ENCODE data around the gene RBM39.

Gene RBM39

DNA sequence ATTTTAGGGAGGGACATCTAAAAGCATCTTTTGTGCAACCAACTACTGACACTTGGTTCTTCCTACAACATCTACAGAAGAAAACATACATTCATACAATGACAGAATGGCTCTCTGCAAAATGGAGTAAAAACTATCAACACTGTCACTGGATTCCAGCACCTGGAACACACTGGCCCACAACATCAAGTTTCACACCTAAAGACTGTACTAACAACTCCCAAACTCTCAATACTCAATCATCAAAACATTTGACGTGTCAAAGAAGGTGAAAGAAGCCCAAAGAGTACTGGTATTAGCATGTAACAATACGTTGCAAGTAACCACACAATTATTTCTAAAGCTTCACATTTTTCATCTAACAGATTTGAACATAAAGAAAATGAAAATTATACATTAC lies 79.5 kb downstream of the RBM39 start:
- Histone ChIP-seq H2BK5ac (ENCODE audit: low read depth, low read length, poor library complexity, severe bottlenecking) (no peak overlapping the region), H2BK15ac (ENCODE audit: low read depth, poor library complexity, severe bottlenecking) (no peak overlapping the region), H4K91ac (ENCODE audit: low read length) (no peak overlapping the region), H3K27ac (ENCODE audit: low read length, poor library complexity, severe bottlenecking) (no peak overlapping the region), H3K18ac (ENCODE audit: low read depth in 1 of 2, low read length in 2 of 2) (no peak overlapping the region), H3K9me3 (ENCODE audit: control insufficient read depth, low read length) (no peaks in the 10 kb centered on the region), H3K23ac (ENCODE audit: low read length in 2 of 2) (no peak overlapping the region), H2AK5ac (ENCODE audit: low read length, severe bottlenecking) (no peak overlapping the region), H3K36me3 (ENCODE audit: control insufficient read depth in 1 of 2, insufficient read depth in 2 of 2, low read depth in 1 of 2, low read length in 2 of 2) (peaks cover 0 to 4% of the 10 kb centered on the region in 2 experiments), H3K79me1 (replicated peaks; ENCODE audit: low read length, poor library complexity, severe bottlenecking) (no peaks in the 10 kb centered on the region), H3K14ac (ENCODE audit: low read length in 2 of 2) (no peak overlapping the region), H2AFZ (ENCODE audit: low read depth, low read length) (no peak overlapping the region), H3K9ac (ENCODE audit: low read length) (peak overlapping the region; percentile 98), H3K4me3 (ENCODE audit: insufficient read depth in 1 of 2, low read depth in 1 of 2, low read length in 2 of 2) (peak overlapping the region in 1 of 2 experiments; percentile 95), H2BK12ac (ENCODE audit: low read length in 2 of 2) (no peak overlapping the region), H2BK120ac (ENCODE audit: low read depth, low read length) (no peak overlapping the region), H3K4me2 (ENCODE audit: low read length, poor library complexity, severe bottlenecking) (peak overlapping the region; percentile 48), H3K27me3 (ENCODE audit: control insufficient read depth in 1 of 2, insufficient read depth in 1 of 2, low read length in 2 of 2) (no peaks in the 10 kb centered on the region), H3K4me1 (ENCODE audit: control insufficient read depth, insufficient read depth, low read depth, low read length) (peaks cover 5% of the 10 kb centered on the region), H4K8ac (ENCODE audit: low read length) (no peak overlapping the region), H3K4ac (ENCODE audit: low read depth in 1 of 2, low read length in 2 of 2) (no peak overlapping the region)
- DNase-seq = no peak
- WGBS = 11% methylated on average over 2 of the region's 2 CpGs

DNA sequence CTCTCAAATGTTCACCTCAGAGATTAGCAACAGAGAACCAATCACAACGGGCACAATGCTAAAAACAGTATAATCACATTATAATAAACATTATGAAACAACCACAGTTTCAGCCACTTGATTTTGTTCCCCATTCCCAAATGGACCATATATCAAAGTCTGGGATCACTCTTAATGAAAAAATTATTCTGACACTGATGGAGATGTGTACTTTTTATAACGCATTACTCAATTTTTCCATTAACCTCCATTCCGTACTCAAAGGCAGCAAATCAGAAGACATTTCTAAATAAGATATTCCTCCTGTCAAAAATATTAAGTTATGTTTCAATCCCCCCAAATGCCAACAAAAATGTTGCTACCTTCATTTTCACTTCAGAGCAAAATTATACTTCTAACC lies 80.2 kb downstream of the RBM39 start:
- no peak overlapping the region for H2AK5ac ChIP-seq (ENCODE audit: low read length, severe bottlenecking)
- no peaks in the 10 kb centered on the region for H3K79me1 ChIP-seq (replicated peaks; ENCODE audit: low read length, poor library complexity, severe bottlenecking)
- H3K4me3 ChIP-seq (ENCODE audit: insufficient read depth in 1 of 2, low read depth in 1 of 2, low read length in 2 of 2) = peak overlapping the region in 1 of 2 experiments; percentile 95
- no peaks in the 10 kb centered on the region for H3K9me3 ChIP-seq (ENCODE audit: control insufficient read depth, low read length)
- no peak overlapping the region for H2BK120ac ChIP-seq (ENCODE audit: low read depth, low read length)
- no peak overlapping the region for H2BK12ac ChIP-seq (ENCODE audit: low read length in 2 of 2)
- H3K23ac ChIP-seq (ENCODE audit: low read length in 2 of 2) = no peak overlapping the region
- no peak overlapping the region for H2AFZ ChIP-seq (ENCODE audit: low read depth, low read length)
- no peaks in the 10 kb centered on the region for H3K27me3 ChIP-seq (ENCODE audit: control insufficient read depth in 1 of 2, insufficient read depth in 1 of 2, low read length in 2 of 2)
- H3K14ac ChIP-seq (ENCODE audit: low read length in 2 of 2) = no peak overlapping the region
- 74% methylated on average over 3 of the region's 3 CpGs for WGBS
- no peak overlapping the region for H2BK5ac ChIP-seq (ENCODE audit: low read depth, low read length, poor library complexity, severe bottlenecking)
- H3K36me3 ChIP-seq (ENCODE audit: control insufficient read depth in 1 of 2, insufficient read depth in 2 of 2, low read depth in 1 of 2, low read length in 2 of 2) = peaks cover 0 to 4% of the 10 kb centered on the region in 2 experiments
- H3K9ac ChIP-seq (ENCODE audit: low read length) = peak overlapping the region; percentile 98
- DNase-seq = no peak
- H4K8ac ChIP-seq (ENCODE audit: low read length) = no peak overlapping the region
- no peak overlapping the region for H3K27ac ChIP-seq (ENCODE audit: low read length, poor library complexity, severe bottlenecking)
- H3K4me1 ChIP-seq (ENCODE audit: control insufficient read depth, insufficient read depth, low read depth, low read length) = peaks cover 5% of the 10 kb centered on the region
- H4K91ac ChIP-seq (ENCODE audit: low read length) = no peak overlapping the region
- no peak overlapping the region for H3K4me2 ChIP-seq (ENCODE audit: low read length, poor library complexity, severe bottlenecking)
- H2BK15ac ChIP-seq (ENCODE audit: low read depth, poor library complexity, severe bottlenecking) = no peak overlapping the region
- no peak overlapping the region for H3K18ac ChIP-seq (ENCODE audit: low read depth in 1 of 2, low read length in 2 of 2)
- H3K4ac ChIP-seq (ENCODE audit: low read depth in 1 of 2, low read length in 2 of 2) = no peak overlapping the region

DNA sequence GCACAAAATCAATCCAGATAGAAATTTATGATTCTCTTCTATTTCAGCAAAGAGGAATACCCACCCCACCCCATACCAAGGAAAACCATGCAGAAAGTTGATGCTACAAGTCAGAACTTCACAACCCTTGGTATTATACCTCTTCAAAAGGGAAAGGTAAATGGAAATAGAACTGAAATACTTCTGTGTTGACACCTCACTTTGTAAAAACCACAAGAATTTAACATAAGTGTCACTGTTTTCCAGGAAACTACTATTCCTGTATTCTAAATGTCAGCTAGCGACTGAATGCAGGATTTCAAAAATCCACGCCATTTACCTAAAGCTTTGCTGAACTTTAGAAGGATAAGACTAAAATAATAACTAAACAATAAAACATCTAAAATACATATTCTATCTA lies 81.0 kb downstream of the RBM39 start:
- H2AK5ac ChIP-seq (ENCODE audit: low read length, severe bottlenecking) = no peak overlapping the region
- DNase-seq = no peak
- no peak overlapping the region for H2BK5ac ChIP-seq (ENCODE audit: low read depth, low read length, poor library complexity, severe bottlenecking)
- H3K4ac ChIP-seq (ENCODE audit: low read depth in 1 of 2, low read length in 2 of 2) = no peak overlapping the region
- peaks cover 0 to 4% of the 10 kb centered on the region in 2 experiments for H3K36me3 ChIP-seq (ENCODE audit: control insufficient read depth in 1 of 2, insufficient read depth in 2 of 2, low read depth in 1 of 2, low read length in 2 of 2)
- H2BK120ac ChIP-seq (ENCODE audit: low read depth, low read length) = no peak overlapping the region
- H3K4me3 ChIP-seq (ENCODE audit: insufficient read depth in 1 of 2, low read depth in 1 of 2, low read length in 2 of 2) = peak overlapping the region in 1 of 2 experiments; percentile 95
- 80% methylated on average over 1 of the region's 2 CpGs for WGBS
- H3K79me1 ChIP-seq (replicated peaks; ENCODE audit: low read length, poor library complexity, severe bottlenecking) = no peaks in the 10 kb centered on the region
- H2AFZ ChIP-seq (ENCODE audit: low read depth, low read length) = no peak overlapping the region
- H3K4me1 ChIP-seq (ENCODE audit: control insufficient read depth, insufficient read depth, low read depth, low read length) = peaks cover 5% of the 10 kb centered on the region
- no peak overlapping the region for H3K14ac ChIP-seq (ENCODE audit: low read length in 2 of 2)
- no peaks in the 10 kb centered on the region for H3K9me3 ChIP-seq (ENCODE audit: control insufficient read depth, low read length)
- H3K27ac ChIP-seq (ENCODE audit: low read length, poor library complexity, severe bottlenecking) = peak overlapping the region; percentile 40
- H2BK12ac ChIP-seq (ENCODE audit: low read length in 2 of 2) = no peak overlapping the region
- H4K8ac ChIP-seq (ENCODE audit: low read length) = no peak overlapping the region
- no peak overlapping the region for H3K23ac ChIP-seq (ENCODE audit: low read length in 2 of 2)
- H2BK15ac ChIP-seq (ENCODE audit: low read depth, poor library complexity, severe bottlenecking) = no peak overlapping the region
- no peak overlapping the region for H4K91ac ChIP-seq (ENCODE audit: low read length)
- no peak overlapping the region for H3K4me2 ChIP-seq (ENCODE audit: low read length, poor library complexity, severe bottlenecking)
- H3K27me3 ChIP-seq (ENCODE audit: control insufficient read depth in 1 of 2, insufficient read depth in 1 of 2, low read length in 2 of 2) = no peaks in the 10 kb centered on the region
- H3K18ac ChIP-seq (ENCODE audit: low read depth in 1 of 2, low read length in 2 of 2) = no peak overlapping the region
- peak overlapping the region; percentile 98 for H3K9ac ChIP-seq (ENCODE audit: low read length)

DNA sequence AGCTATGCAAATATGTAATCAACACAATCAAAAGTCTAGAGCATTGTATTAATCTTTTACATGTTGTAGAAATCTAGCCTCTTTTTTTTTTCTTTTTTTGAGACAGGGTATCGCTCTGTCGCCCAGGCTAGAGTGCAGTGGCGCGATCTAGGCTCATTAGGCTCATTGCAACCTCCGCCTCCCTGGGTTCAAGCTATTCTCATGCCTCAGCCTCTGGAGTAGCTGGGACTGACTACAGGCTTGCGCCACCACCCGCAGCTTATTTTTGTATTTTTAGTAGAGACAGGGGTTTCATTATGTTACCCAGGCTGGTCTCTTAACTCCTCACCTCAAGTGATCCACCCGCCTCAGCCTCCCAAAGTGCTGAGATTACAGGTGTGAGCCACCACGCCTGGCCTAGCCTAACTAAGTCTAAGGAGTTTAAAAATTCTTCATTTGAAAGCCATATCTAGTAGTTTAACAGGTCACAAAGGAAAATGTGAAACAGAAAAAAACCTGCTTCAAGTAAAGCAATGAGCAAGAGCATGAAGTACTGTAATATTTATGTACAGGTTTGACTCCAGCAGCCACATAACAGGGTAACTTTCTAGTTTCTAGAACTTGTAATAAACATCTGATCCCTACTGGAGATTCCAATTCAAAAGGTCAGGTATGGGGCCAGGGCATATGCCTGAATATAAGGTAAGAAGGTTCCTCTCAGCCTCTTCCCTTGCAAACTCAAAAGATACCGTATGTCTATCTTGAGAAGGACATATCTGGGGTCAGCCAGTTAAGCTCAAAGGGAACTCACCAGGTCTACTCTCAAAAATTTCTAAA lies 81.7 kb downstream of the RBM39 start:
- Histone ChIP-seq H3K36me3 (ENCODE audit: control insufficient read depth in 1 of 2, insufficient read depth in 2 of 2, low read depth in 1 of 2, low read length in 2 of 2) (peaks cover 0 to 4% of the 10 kb centered on the region in 2 experiments), H3K4me2 (ENCODE audit: low read length, poor library complexity, severe bottlenecking) (no peak overlapping the region), H3K27me3 (ENCODE audit: control insufficient read depth in 1 of 2, insufficient read depth in 1 of 2, low read length in 2 of 2) (no peaks in the 10 kb centered on the region), H2BK12ac (ENCODE audit: low read length in 2 of 2) (no peak overlapping the region), H4K91ac (ENCODE audit: low read length) (no peak overlapping the region), H2AFZ (ENCODE audit: low read depth, low read length) (no peak overlapping the region), H3K14ac (ENCODE audit: low read length in 2 of 2) (no peak overlapping the region), H3K4me3 (ENCODE audit: insufficient read depth in 1 of 2, low read depth in 1 of 2, low read length in 2 of 2) (no peak overlapping the region), H3K23ac (ENCODE audit: low read length in 2 of 2) (no peak overlapping the region), H3K9ac (ENCODE audit: low read length) (no peak overlapping the region), H3K79me1 (replicated peaks; ENCODE audit: low read length, poor library complexity, severe bottlenecking) (no peaks in the 10 kb centered on the region), H3K4me1 (ENCODE audit: control insufficient read depth, insufficient read depth, low read depth, low read length) (peaks cover 5% of the 10 kb centered on the region), H3K9me3 (ENCODE audit: control insufficient read depth, low read length) (no peaks in the 10 kb centered on the region), H3K4ac (ENCODE audit: low read depth in 1 of 2, low read length in 2 of 2) (no peak overlapping the region), H3K27ac (ENCODE audit: low read length, poor library complexity, severe bottlenecking) (peak overlapping the region; percentile 40), H4K8ac (ENCODE audit: low read length) (no peak overlapping the region), H2AK5ac (ENCODE audit: low read length, severe bottlenecking) (no peak overlapping the region), H2BK15ac (ENCODE audit: low read depth, poor library complexity, severe bottlenecking) (no peak overlapping the region), H2BK120ac (ENCODE audit: low read depth, low read length) (no peak overlapping the region), H2BK5ac (ENCODE audit: low read depth, low read length, poor library complexity, severe bottlenecking) (no peak overlapping the region), H3K18ac (ENCODE audit: low read depth in 1 of 2, low read length in 2 of 2) (no peak overlapping the region)
- no peak for DNase-seq
- 92% methylated on average over 7 of the region's 10 CpGs for WGBS

Data from mesenchymal stem cell (in vitro differentiated cells and primary cell).